GM20000 (cell line): ENCODE measurements around the gene LIPF.
"Not testable (repeated sequence)": the region's sequence is repeated elsewhere in the genome, so short reads cannot be mapped to it uniquely, and the experiment has no call there.

Experiments used
- DNase-seq: peaks from one replicate; pipeline ENCODE4 v3.0.0; 2012; ENCODE audit warnings: low spot score
- CTCF ChIP-seq: IDR thresholded peaks from 2 replicates; pipeline ENCODE4 v1.5.1; 2012; ENCODE audit warnings: mild to moderate bottlenecking, control low read depth; ENCODE audit errors: extremely low read depth, missing control alignments

LIPF gene

GRCh38 chr10:88702848-88703597, 38.8 kb downstream of the LIPF start:
- no peak for TF ChIP-seq CTCF
- DNase-seq, result no peak

- DNase-seq, result no peak
- no peak for TF ChIP-seq CTCF
Measured at GRCh38 chr10:88705958-88706357, 41.7 kb downstream of the LIPF start, which contains the start of gene LIPK. Gene LIPK (plus strand): TSS chr10:88706249. CDS start chr10:88724544, 18,295 bp downstream.

- TF ChIP-seq CTCF, result no peak
- peak; percentile 8 for DNase-seq
Measured at GRCh38 chr10:88707429-88708155, 43.4 kb downstream of the LIPF start.

- DNase-seq, result not testable (repeated sequence)
Measured at GRCh38 chr10:88709361-88709760, 45.1 kb downstream of the LIPF start.

GRCh38 chr10:88715517-88715916, 51.3 kb downstream of the LIPF start:
- no peak for DNase-seq
- TF ChIP-seq CTCF, result no peak

GRCh38 chr10:88721392-88721791, 57.1 kb downstream of the LIPF start:
- DNase-seq, result no peak
- no peak for TF ChIP-seq CTCF

GRCh38 chr10:88725798-88726197, 61.6 kb downstream of the LIPF start:
- no peak for TF ChIP-seq CTCF
- peak; percentile 19 for DNase-seq
